IPS-20b (cell line): ENCODE data around the gene SLC35A4.

Experiments
- H3K27ac ChIP-seq: one replicate; pipeline ENCODE4 v1.5.1; 2013; ENCODE audit warnings: low read length
- H3K27me3 ChIP-seq: 2 replicates; pipeline ENCODE4 v1.6.1; 2013; ENCODE audit warnings: mild to moderate bottlenecking, low read length, inconsistent platforms; ENCODE audit not compliant: insufficient read depth
- H3K36me3 ChIP-seq: 2 replicates; pipeline ENCODE4 v1.6.1; 2013; ENCODE audit warnings: low read depth, mild to moderate bottlenecking, inconsistent platforms, low read length, moderate library complexity; ENCODE audit not compliant: insufficient read depth
- H3K4me1 ChIP-seq: 2 replicates; pipeline ENCODE4 v1.6.1; 2013; ENCODE audit warnings: mild to moderate bottlenecking, control low read depth, inconsistent platforms, low read length, moderate library complexity; ENCODE audit not compliant: insufficient read depth
- H3K4me3 ChIP-seq: 2 replicates; pipeline ENCODE4 v1.5.1; 2013; ENCODE audit warnings: mild to moderate bottlenecking, low read length, inconsistent platforms
- H3K9ac ChIP-seq: 2 replicates; pipeline ENCODE4 v1.6.1; 2013; ENCODE audit warnings: low read depth, mild to moderate bottlenecking, inconsistent platforms, low read length, moderate library complexity
- H3K9me3 ChIP-seq: 2 replicates; pipeline ENCODE4 v1.6.1; 2013; ENCODE audit warnings: mild to moderate bottlenecking, low read depth, low read length, inconsistent platforms; ENCODE audit not compliant: insufficient read depth

Gene SLC35A4

GRCh38 chr5:140549237-140550144 lies 15.1 kb upstream of the SLC35A4 start:
- no peaks in the 10 kb centered on the region for H3K9me3 ChIP-seq
- H3K36me3 ChIP-seq = peaks cover 63% of the 10 kb centered on the region
- H3K27ac ChIP-seq = no peak overlapping the region
- H3K4me3 ChIP-seq = no peak overlapping the region
- peaks cover 16% of the 10 kb centered on the region for H3K4me1 ChIP-seq
- H3K9ac ChIP-seq = 0 out of 2 replicates have a peak overlapping the region, but pooled peaks have one; percentile 75
- H3K27me3 ChIP-seq = no peaks in the 10 kb centered on the region

GRCh38 chr5:140550147-140551079 lies 14.2 kb upstream of the SLC35A4 start:
- Histone ChIP-seq H3K27ac (no peak overlapping the region), H3K4me3 (no peak overlapping the region), H3K36me3 (peaks cover 61% of the 10 kb centered on the region), H3K9ac (no peak overlapping the region), H3K4me1 (peaks cover 16% of the 10 kb centered on the region), H3K27me3 (no peaks in the 10 kb centered on the region), H3K9me3 (no peaks in the 10 kb centered on the region)

GRCh38 chr5:140551872-140552271 lies 12.8 kb upstream of the SLC35A4 start:
- Histone ChIP-seq H3K27ac (no peak overlapping the region), H3K9ac (no peak overlapping the region), H3K27me3 (no peaks in the 10 kb centered on the region), H3K4me1 (peaks cover 16% of the 10 kb centered on the region), H3K9me3 (no peaks in the 10 kb centered on the region), H3K36me3 (peaks cover 61% of the 10 kb centered on the region), H3K4me3 (no peak overlapping the region)

GRCh38 chr5:140553657-140554056 lies 11.0 kb upstream of the SLC35A4 start:
- Histone ChIP-seq H3K4me3 (no peak overlapping the region), H3K27me3 (no peaks in the 10 kb centered on the region), H3K36me3 (peaks cover 59% of the 10 kb centered on the region), H3K4me1 (peaks cover 12% of the 10 kb centered on the region), H3K9me3 (no peaks in the 10 kb centered on the region), H3K9ac (no peak overlapping the region), H3K27ac (no peak overlapping the region)

- H3K9ac ChIP-seq = no peak overlapping the region
Observed at GRCh38 chr5:140554454-140554853, 10.2 kb upstream of the SLC35A4 start.

GRCh38 chr5:140555747-140556312 lies 8.8 kb upstream of the SLC35A4 start:
- Histone ChIP-seq H3K4me1 (peaks cover 11% of the 10 kb centered on the region), H3K27me3 (no peaks in the 10 kb centered on the region), H3K36me3 (peaks cover 37% of the 10 kb centered on the region), H3K27ac (no peak overlapping the region), H3K4me3 (peak overlapping the region; percentile 76), H3K9ac (peak overlapping the region; percentile 93; the same call in 1 of the 2 replicates), H3K9me3 (no peaks in the 10 kb centered on the region)

More at GRCh38 chr5:140554454-140554853, 10.2 kb upstream of the SLC35A4 start:
- no peaks in the 10 kb centered on the region for H3K9me3 ChIP-seq
- peaks cover 51% of the 10 kb centered on the region for H3K36me3 ChIP-seq
- no peak overlapping the region for H3K27ac ChIP-seq
- H3K4me1 ChIP-seq = peaks cover 11% of the 10 kb centered on the region
- H3K4me3 ChIP-seq = no peak overlapping the region
- no peaks in the 10 kb centered on the region for H3K27me3 ChIP-seq

GRCh38 chr5:140556438-140556837 lies 8.2 kb upstream of the SLC35A4 start:
- H3K27ac ChIP-seq = no peak overlapping the region

GRCh38 chr5:140557136-140557805 lies 7.4 kb upstream of the SLC35A4 start, which contains the start of gene SRA1:
TSS of gene SRA1 (minus strand) at chr5:140557473. CDS start at chr5:140557452, 21 bp downstream.
- Histone ChIP-seq H3K36me3 (peaks cover 23% of the 10 kb centered on the region), H3K9ac (peak within 1 kb of the TSS; percentile 93), H3K4me1 (peaks cover 11% of the 10 kb centered on the region), H3K4me3 (peak within 1 kb of the TSS; percentile 76), H3K27ac (peak within 1 kb of the TSS; percentile 78), H3K27me3 (no peaks in the 10 kb centered on the region), H3K9me3 (no peaks in the 10 kb centered on the region)

More at GRCh38 chr5:140556438-140556837, 8.2 kb upstream of the SLC35A4 start:
- Histone ChIP-seq H3K9ac (peak overlapping the region; percentile 93), H3K36me3 (peaks cover 31% of the 10 kb centered on the region), H3K4me3 (peak overlapping the region; percentile 76), H3K27me3 (no peaks in the 10 kb centered on the region), H3K4me1 (peaks cover 11% of the 10 kb centered on the region), H3K9me3 (no peaks in the 10 kb centered on the region)

GRCh38 chr5:140557965-140558364 lies 6.7 kb upstream of the SLC35A4 start:
- H3K9me3 ChIP-seq = no peaks in the 10 kb centered on the region
- H3K27ac ChIP-seq = peak overlapping the region; percentile 78
- H3K4me1 ChIP-seq = peaks cover 11% of the 10 kb centered on the region
- H3K36me3 ChIP-seq = peaks cover 19% of the 10 kb centered on the region
- H3K9ac ChIP-seq = peak overlapping the region; percentile 93; the same call in 1 of the 2 replicates
- H3K27me3 ChIP-seq = no peaks in the 10 kb centered on the region
- peak overlapping the region; percentile 76 for H3K4me3 ChIP-seq

- Histone ChIP-seq H3K4me3 (no peak overlapping the region), H3K9ac (no peak overlapping the region), H3K27me3 (no peaks in the 10 kb centered on the region), H3K27ac (no peak overlapping the region), H3K4me1 (peaks cover 11% of the 10 kb centered on the region), H3K36me3 (peaks cover 13% of the 10 kb centered on the region), H3K9me3 (no peaks in the 10 kb centered on the region)
Observed at GRCh38 chr5:140558542-140558941, 6.1 kb upstream of the SLC35A4 start.

- Histone ChIP-seq H3K4me1 (peaks cover 11% of the 10 kb centered on the region), H3K9ac (no peak overlapping the region), H3K9me3 (no peaks in the 10 kb centered on the region), H3K27ac (no peak overlapping the region), H3K27me3 (no peaks in the 10 kb centered on the region), H3K36me3 (no peaks in the 10 kb centered on the region), H3K4me3 (no peak overlapping the region)
Observed at GRCh38 chr5:140560227-140560626, 4.4 kb upstream of the SLC35A4 start.
